Fibroblast of villous mesenchyme (primary cell): Measurements from ENCODE around the gene TAS2R13. TPM values are rescaled to one million over a fixed set of nuclear protein-coding genes. Genes with fewer than 3 reads are reported as not detected.

Experiments
- DNase-seq: peaks from one replicate; pipeline ENCODE4 v3.0.0-alpha.2; 2010; ENCODE audit warnings: low read depth
- H3K4me3 ChIP-seq: 2 replicates; pipeline ENCODE4 v1.5.1; 2011; ENCODE audit warnings: low read depth, mild to moderate bottlenecking, low read length
- CTCF ChIP-seq: IDR thresholded peaks from 2 replicates; pipeline ENCODE4 v1.5.1; 2012; ENCODE audit warnings: low read depth, mild to moderate bottlenecking, low read length; ENCODE audit not compliant: insufficient read depth
- total RNA-seq: library from RNA; depleted of rRNA; stranded (reverse); fragments of >200 nt; gene quantifications from 2 replicates; pipeline ENCODE4 v1.2.3, GENCODE V29; 2012

The TAS2R13 gene
- total RNA-seq, 1 donor: 3.0 TPM

DNA sequence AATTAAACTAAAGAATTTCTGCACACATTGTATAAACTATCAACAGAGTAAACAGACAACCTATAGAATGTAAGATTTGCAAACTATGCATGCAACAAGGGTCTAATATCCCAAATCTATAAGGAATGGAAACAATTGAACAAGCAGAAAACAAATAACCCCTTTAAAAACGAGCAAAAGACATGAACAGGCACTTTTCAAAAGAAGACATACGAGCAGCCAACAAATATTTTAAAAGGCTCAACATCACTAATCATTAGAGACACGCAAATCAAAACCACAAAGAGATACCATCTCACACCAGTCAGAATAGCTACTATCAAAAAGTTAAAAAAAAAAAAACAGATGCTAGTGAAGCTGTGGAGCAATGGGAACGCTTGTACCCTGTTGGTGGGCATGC is 4.7 kb downstream of the TAS2R13 start:
- TF ChIP-seq CTCF: no peak

GRCh38 chr12:10901427-10901826 is 7.9 kb downstream of the TAS2R13 start:
- DNase-seq: no peak
- no peak for TF ChIP-seq CTCF

More for the DNA sequence above, 4.7 kb downstream of the TAS2R13 start:
- DNase-seq: no peak
- H3K4me3 ChIP-seq: no peak overlapping the region

DNA sequence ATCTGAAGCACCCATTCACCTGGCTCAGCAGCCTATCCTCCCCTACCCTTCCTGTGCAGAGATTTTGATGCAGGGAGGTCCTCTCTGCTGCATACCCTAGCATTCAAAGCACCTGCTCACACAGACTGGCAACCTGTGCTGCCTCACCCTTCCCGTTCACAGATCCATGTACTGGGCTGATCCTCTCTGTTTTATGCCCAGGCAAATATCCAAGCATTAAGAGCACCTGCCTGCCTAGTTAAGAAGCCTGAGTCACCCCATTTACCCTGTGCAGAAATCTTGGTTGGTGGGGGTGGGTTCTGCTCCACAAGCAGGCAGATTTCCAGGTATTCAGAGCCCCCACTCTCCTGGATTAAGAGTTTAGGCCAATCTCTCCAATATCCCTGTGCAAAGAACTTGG is 8.4 kb downstream of the TAS2R13 start:
- no peak overlapping the region for H3K4me3 ChIP-seq
- DNase-seq: no peak
- no peak for TF ChIP-seq CTCF

More at GRCh38 chr12:10901427-10901826, 7.9 kb downstream of the TAS2R13 start:
- H3K4me3 ChIP-seq: no peak overlapping the region

- DNase-seq: no peak
- no peak overlapping the region for H3K4me3 ChIP-seq
- no peak for TF ChIP-seq CTCF
Measured at GRCh38 chr12:10900530-10900929, 8.8 kb downstream of the TAS2R13 start.

- TF ChIP-seq CTCF: no peak
- H3K4me3 ChIP-seq: no peak overlapping the region
- DNase-seq: no peak
Measured at GRCh38 chr12:10896854-10897253, 12.5 kb downstream of the TAS2R13 start.

DNA sequence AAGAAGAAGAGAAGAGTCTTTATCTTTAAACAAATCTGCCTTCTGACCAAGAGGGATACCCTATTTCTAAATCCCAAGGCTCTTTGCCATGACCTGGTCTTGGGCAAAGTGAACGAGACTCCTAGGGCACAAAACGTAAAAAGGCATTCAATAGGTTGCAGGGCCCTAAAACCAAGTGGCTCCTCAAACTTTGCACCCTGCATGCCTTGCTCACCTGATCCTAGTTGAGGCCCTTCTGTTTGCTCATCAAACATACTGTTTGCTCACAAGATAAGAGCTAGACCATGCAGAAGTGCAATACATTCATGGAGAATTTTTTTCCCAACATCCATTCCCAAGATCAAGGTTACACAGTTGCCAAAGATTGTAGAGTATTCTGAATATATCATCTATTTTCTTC is 17.4 kb downstream of the TAS2R13 start:
- DNase-seq: no peak
- no peak overlapping the region for H3K4me3 ChIP-seq
- no peak for TF ChIP-seq CTCF

DNA sequence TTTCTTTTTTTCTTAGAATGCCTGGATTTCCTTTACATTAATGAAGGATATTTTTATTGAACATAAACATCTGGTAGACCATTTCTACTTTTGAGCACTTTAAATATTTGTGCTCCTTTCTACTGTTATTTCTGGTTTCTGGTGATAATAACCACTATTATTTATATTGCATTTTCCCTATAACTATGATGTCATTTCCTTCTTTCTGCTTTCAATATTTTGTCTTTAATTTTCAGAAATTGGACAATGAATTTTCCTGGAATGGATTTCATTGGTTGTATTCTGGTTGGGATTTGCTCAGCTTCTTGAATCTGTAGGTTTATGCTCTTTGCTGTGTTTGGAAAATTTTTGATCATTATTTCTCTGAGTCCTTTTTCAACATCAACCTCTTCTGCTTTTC is 20.1 kb downstream of the TAS2R13 start:
- TF ChIP-seq CTCF: no peak
- H3K4me3 ChIP-seq: no peak overlapping the region
- DNase-seq: no peak
